Superior temporal gyrus (tissue), 1 donor: Measurements from ENCODE around the gene ARRB1.

Source experiments
- DNase-seq: peaks from one replicate; pipeline ENCODE4 v3.0.0-alpha.2; 2016; ENCODE audit errors: extremely low spot score

Gene ARRB1

GRCh38 chr11:75230621-75231020 lies 120.8 kb downstream of the ARRB1 start:
- no peak for DNase-seq

GRCh38 chr11:75229466-75229865 lies 122.0 kb downstream of the ARRB1 start:
- no peak for DNase-seq

GRCh38 chr11:75225794-75226193 lies 125.7 kb downstream of the ARRB1 start:
- DNase-seq, result no peak

GRCh38 chr11:75223954-75224643 lies 127.4 kb downstream of the ARRB1 start:
- no peak for DNase-seq

GRCh38 chr11:75219869-75220268 lies 131.6 kb downstream of the ARRB1 start:
- no peak for DNase-seq

- DNase-seq, result no peak
Measured at GRCh38 chr11:75214843-75215242, 136.6 kb downstream of the ARRB1 start.

- DNase-seq, result peak; percentile 44
Measured at GRCh38 chr11:75214411-75214821, 137.0 kb downstream of the ARRB1 start.
